Measurements from ENCODE around the gene IRF2BPL.

The IRF2BPL gene

DNA sequence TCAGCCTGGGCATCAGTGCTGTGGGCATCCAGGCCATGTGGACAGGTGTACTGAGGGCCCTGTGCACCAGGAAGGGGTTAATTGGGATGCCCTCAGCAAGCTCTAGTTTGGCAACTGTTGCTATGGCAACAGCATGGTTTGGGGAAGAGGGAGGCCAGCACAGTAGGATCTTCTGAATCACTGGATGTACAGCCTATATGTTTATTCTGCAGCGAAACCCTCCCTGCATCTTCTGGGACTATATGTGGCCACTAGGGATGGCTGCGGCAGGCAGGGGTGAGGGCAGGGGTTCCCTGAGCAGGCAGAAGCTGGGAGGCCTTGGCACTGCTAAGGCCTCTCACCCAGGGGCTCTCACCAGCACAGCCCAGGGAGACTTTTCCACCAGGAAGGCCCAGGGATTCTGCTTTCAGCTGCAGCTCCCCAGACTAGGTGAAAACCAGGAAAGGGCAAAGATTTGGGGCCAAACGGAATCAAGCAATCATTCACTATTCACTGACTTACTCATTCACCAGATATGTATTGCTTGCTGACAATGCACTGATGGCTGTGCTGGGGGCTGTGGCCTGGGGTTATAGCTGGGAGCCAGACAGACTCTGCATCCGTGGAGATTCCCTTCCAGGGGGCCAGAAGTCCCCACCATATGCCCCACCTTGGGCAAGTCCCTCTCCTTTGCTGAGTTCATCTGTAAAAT, 42.8 kb downstream of the IRF2BPL start:
- DNase-seq (ENCODE audit: low spot score) = no peak
- H3K27ac Mint-ChIP-seq = no peak overlapping the region
- no peaks in the 10 kb centered on the region for H3K27me3 Mint-ChIP-seq (ENCODE audit: low read depth)

DNA sequence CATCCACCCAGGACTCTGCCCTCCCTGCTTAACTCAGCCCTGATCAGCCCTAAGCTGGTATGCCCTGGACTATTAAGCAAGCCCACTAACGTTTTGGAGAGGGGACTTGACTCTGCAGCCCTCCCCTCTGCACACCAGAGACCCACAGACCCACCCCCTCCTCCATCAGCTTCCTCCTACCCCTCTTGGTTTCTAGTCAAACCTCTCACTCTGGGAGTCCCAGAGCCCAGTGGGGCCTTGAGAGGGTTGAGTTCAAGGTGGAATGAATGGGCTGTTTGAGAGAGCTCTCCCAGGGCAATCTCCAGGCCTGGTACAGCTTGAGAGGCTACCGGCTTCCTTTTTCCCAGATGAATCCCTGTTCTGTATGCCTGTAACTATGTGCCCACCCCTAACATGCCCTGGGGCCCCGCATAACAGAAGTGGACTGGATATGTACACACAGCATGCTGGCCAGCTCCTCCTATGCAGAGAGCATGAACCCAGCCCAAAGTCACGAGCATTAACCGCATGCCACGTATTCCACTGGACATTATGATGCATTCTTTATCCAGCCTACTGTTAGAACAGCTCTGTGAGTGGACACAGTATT, 43.6 kb downstream of the IRF2BPL start:
- no peak for DNase-seq (ENCODE audit: low spot score)
- Mint-ChIP-seq H3K27me3 (ENCODE audit: low read depth) (no peaks in the 10 kb centered on the region), H3K9me3 (peaks cover 11% of the 10 kb centered on the region), H3K4me3 (no peak overlapping the region), H3K4me1 (ENCODE audit: low read depth) (peaks cover 20% of the 10 kb centered on the region), H3K36me3 (ENCODE audit: low read depth) (peaks cover 2% of the 10 kb centered on the region), H3K27ac (no peak overlapping the region)

More for the DNA sequence above, 42.8 kb downstream of the IRF2BPL start:
- H3K36me3 Mint-ChIP-seq (ENCODE audit: low read depth) = peaks cover 2% of the 10 kb centered on the region
- peaks cover 11% of the 10 kb centered on the region for H3K9me3 Mint-ChIP-seq
- H3K4me1 Mint-ChIP-seq (ENCODE audit: low read depth) = peaks cover 25% of the 10 kb centered on the region
- no peak overlapping the region for H3K4me3 Mint-ChIP-seq

DNA sequence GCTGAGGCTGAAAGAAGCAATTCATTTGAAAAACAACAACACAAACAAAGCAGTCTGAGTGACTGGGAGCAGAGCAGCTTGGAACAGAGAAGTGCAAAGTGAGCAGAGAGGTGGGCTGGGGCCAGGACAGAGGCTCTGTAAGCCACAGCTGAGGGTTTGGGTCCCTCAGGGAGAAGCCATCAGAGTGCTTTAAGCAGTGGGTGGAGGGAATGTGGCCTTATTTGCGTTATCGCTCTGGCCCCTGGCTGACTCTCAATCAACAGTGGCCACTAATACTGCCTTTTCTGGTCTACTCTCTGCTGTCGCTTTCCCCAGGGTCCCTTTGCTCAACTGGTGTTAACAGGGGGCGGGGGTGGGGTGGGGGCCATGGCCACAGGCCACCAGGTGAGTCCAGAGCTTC, 44.2 kb downstream of the IRF2BPL start:
- Mint-ChIP-seq H3K4me1 (ENCODE audit: low read depth) (peaks cover 20% of the 10 kb centered on the region), H3K27me3 (ENCODE audit: low read depth) (no peaks in the 10 kb centered on the region), H3K36me3 (ENCODE audit: low read depth) (peaks cover 2% of the 10 kb centered on the region), H3K9me3 (peaks cover 11% of the 10 kb centered on the region), H3K4me3 (no peak overlapping the region), H3K27ac (no peak overlapping the region)
- DNase-seq (ENCODE audit: low spot score) = no peak

DNA sequence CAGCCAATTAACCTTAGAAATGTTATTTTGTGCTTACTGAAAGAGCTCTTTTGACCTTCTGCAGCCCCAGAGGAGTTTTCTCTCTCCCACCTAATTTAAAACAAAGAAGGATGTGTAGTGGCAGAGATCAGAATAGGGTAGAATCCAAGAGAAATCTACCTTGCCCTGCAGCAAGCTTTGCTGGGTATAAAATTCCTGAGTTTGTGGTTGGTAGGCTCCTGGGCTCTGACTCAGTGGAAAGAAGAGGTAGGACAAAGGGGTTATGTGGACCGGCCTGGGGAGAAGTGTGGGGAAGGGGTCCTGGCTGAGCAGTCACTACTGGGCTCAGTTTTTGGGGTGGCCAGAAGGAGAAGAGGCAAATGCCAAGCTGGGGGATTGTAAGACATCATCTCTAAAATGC, 46.8 kb downstream of the IRF2BPL start:
- H3K27me3 Mint-ChIP-seq (ENCODE audit: low read depth) = no peaks in the 10 kb centered on the region
- H3K9me3 Mint-ChIP-seq = peaks cover 11% of the 10 kb centered on the region
- DNase-seq (ENCODE audit: low spot score) = no peak
- H3K4me3 Mint-ChIP-seq = no peak overlapping the region
- H3K27ac Mint-ChIP-seq = no peak overlapping the region
- peaks cover under 1% of the 10 kb centered on the region for H3K36me3 Mint-ChIP-seq (ENCODE audit: low read depth)
- peaks cover 24% of the 10 kb centered on the region for H3K4me1 Mint-ChIP-seq (ENCODE audit: low read depth)

DNA sequence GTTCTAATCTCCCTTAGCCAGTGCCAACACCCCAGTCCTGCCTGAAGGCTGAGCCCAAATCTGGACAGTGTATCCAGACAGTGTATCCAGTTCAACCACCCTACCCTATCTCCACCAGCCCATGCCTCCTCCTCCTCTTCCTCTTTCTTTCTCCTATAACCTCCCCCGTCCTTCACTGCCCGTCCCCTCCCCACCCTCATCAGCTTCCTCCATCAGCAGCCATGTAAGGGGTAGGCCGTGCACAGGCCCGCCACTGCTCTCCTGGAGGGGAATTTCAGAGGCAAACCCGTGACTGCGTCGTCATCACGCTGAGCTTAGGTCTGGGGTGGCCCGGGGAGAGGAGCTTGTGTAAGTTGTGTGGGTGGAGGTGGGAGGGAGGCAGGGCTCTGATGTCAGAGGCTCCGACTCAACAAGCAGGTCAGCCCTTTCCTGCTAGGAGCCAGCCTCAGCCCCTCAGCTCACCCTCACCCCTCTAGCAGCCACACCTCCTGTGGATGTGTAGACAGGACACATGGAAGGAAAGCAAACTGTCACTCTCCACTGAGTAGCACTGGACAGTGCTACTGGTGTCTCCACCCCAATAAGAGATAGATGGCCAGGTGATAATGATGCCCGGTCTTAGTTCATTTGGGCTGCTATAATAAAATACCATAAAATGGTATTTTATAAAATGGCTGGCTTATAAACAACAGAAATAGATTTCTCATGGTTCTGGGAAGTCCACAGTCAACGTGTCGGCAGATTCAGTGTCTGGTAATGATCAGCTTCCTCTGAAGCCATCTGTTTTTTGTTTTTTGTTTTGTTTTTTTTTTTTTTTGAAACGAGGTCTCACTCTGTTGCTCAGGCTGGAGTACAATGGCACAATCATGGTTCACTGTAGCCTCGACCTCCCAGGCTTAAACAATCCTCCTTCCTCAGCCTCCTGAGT, 50.5 kb downstream of the IRF2BPL start:
- H3K27ac Mint-ChIP-seq = peak overlapping the region; percentile 88
- peaks cover 14% of the 10 kb centered on the region for H3K4me1 Mint-ChIP-seq (ENCODE audit: low read depth)
- H3K9me3 Mint-ChIP-seq = peaks cover 11% of the 10 kb centered on the region
- H3K36me3 Mint-ChIP-seq (ENCODE audit: low read depth) = no peaks in the 10 kb centered on the region
- H3K27me3 Mint-ChIP-seq (ENCODE audit: low read depth) = no peaks in the 10 kb centered on the region
- peak; percentile 89 for DNase-seq (ENCODE audit: low spot score)
- peak overlapping the region; percentile 48 for H3K4me3 Mint-ChIP-seq

DNA sequence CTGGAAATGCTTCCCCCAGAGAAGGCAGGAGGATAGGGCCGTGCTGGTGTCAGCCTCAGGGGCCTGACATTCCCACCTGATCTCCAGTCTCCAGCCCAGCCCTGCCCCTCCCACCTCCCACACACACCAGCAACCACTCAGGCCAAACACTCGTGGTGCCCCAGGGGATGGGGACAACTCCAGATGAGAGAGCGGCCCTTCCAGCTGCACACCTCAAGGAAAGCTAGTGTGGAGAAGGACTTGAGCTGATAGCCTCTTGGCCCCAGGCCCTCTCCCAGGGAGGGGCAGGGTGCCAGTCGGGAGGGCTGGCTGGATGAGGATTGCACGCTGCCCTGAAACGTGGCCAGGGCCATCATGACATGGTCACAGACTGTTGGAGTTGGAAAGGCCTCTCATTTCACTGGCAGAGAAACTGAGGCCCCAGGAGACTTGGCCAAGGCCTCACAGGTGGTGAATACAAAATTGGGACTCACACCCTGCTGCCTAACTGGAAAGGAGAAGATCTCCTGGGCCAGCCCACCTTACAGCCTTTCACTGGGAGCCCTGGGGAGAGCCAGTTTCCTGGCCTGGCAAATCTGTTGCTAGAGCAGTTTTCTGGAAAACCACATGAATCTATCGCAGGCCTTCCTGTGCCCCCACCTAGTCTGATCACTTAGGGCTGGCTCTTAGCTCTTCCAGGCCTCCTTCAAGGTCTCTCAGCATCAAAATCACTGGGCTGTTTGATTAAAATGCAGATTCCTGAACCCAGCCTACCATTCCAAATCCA, 52.1 kb downstream of the IRF2BPL start:
- peaks cover 5% of the 10 kb centered on the region for H3K9me3 Mint-ChIP-seq
- no peak overlapping the region for H3K4me3 Mint-ChIP-seq
- no peak for DNase-seq (ENCODE audit: low spot score)
- no peaks in the 10 kb centered on the region for H3K27me3 Mint-ChIP-seq (ENCODE audit: low read depth)
- no peaks in the 10 kb centered on the region for H3K36me3 Mint-ChIP-seq (ENCODE audit: low read depth)
- H3K27ac Mint-ChIP-seq = peak overlapping the region; percentile 41
- peaks cover 14% of the 10 kb centered on the region for H3K4me1 Mint-ChIP-seq (ENCODE audit: low read depth)

DNA sequence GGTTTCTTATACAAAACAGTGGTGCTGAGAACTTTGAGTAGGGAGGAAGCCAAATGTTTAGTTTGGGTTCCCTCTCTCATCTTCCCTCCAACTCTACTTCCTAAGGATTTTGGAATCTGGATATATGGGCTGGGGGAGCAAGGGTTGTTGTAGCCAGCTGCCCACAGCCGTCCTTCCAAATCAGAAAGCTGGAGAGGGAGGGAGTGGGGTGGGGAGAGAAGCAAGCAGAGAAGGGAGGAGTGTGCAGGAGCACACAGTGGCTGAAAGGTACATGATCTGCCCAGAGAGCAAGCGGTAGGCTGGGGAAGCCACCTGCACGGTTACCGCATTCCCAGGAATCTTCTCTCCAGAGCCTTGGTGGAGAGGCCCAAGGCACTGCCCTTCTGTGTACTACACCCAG, 52.7 kb downstream of the IRF2BPL start:
- Mint-ChIP-seq H3K4me1 (ENCODE audit: low read depth) (peaks cover 14% of the 10 kb centered on the region), H3K36me3 (ENCODE audit: low read depth) (no peaks in the 10 kb centered on the region), H3K4me3 (no peak overlapping the region), H3K27ac (no peak overlapping the region), H3K27me3 (ENCODE audit: low read depth) (no peaks in the 10 kb centered on the region), H3K9me3 (no peaks in the 10 kb centered on the region)
- DNase-seq (ENCODE audit: low spot score) = no peak

DNA sequence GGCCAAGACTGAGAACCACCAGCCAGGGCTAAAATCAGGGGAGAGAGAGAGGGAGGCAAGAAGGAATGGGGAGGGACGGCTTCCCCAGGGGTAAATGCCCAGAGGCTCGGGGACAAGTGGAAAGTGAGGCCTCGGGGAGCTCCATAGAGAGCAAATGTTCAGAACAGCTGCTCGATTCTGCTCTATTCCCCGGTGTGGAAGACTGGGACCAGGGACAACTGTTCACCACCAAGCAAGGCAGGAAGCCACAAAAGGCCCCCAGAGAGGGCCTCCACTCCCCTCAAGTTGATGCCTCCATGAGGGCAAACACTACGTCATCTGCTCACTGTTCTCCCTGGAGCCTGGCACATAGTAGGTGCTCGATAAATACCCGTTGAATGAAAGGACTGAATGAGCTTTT, 53.5 kb downstream of the IRF2BPL start:
- no peak overlapping the region for H3K4me3 Mint-ChIP-seq
- H3K27ac Mint-ChIP-seq = no peak overlapping the region
- H3K36me3 Mint-ChIP-seq (ENCODE audit: low read depth) = no peaks in the 10 kb centered on the region
- H3K27me3 Mint-ChIP-seq (ENCODE audit: low read depth) = no peaks in the 10 kb centered on the region
- peaks cover 14% of the 10 kb centered on the region for H3K4me1 Mint-ChIP-seq (ENCODE audit: low read depth)
- no peaks in the 10 kb centered on the region for H3K9me3 Mint-ChIP-seq
- DNase-seq (ENCODE audit: low spot score) = no peak

Measured in T-helper 2 cell treated with Interferon-gamma antibody and Interleukin-4, amounts not matched to agents 5 μg/mL and 100 μg/mL, for 36 hours (primary cell).